Mesothelial cell of epicardium (in vitro differentiated cells): ENCODE data around the gene CACNA1B. TPM values are rescaled to one million over a fixed set of nuclear protein-coding genes. Genes with fewer than 3 reads are reported as not detected.

Experiments
- DNase-seq, 2 experiments: peaks; one replicate each; pipeline ENCODE4 v3.0.0; 2021; ENCODE audit warnings: low spot score in 2 of 2; ENCODE audit not compliant: unreplicated experiment in 2 of 2
- H3K27ac Mint-ChIP-seq: 2 replicates; pipeline ENCODE4 v1.8.0; 2021; ENCODE audit warnings: mixed read lengths
- H3K27me3 Mint-ChIP-seq: 2 replicates; pipeline ENCODE4 v1.8.0; 2021; ENCODE audit warnings: low read depth, mixed read lengths
- H3K36me3 Mint-ChIP-seq: 2 replicates; pipeline ENCODE4 v1.8.0; 2021; ENCODE audit warnings: mixed read lengths
- H3K4me1 Mint-ChIP-seq: 2 replicates; pipeline ENCODE4 v1.8.0; 2021; ENCODE audit warnings: mixed read lengths
- H3K4me3 Mint-ChIP-seq: 2 replicates; pipeline ENCODE4 v1.8.0; 2021; ENCODE audit warnings: mild to moderate bottlenecking, moderate library complexity, mixed read lengths
- H3K9me3 Mint-ChIP-seq: 2 replicates; pipeline ENCODE4 v1.8.0; 2021; ENCODE audit warnings: mixed read lengths
- total RNA-seq: library from RNA; stranded (reverse); gene quantifications from 3 replicates; pipeline ENCODE4 v1.2.1, GENCODE V29; 2021
- TF ChIP-seq, protein P1 (sequence below): fragments of 200-600 bp; sonication (generic); IDR thresholded peaks from one replicate; pipeline ENCODE4 v1.5.0; 2021; ENCODE audit warnings: antibody characterized with exemption; ENCODE audit not compliant: unreplicated experiment

The CACNA1B gene
- total RNA-seq, 1 donor from 2014 or later: 0.87 TPM

- no peak for DNase-seq
- H3K27me3 Mint-ChIP-seq: peaks cover 1% of the 10 kb centered on the region
- H3K36me3 Mint-ChIP-seq: no peaks in the 10 kb centered on the region
Observed at GRCh38 chr9:137860361-137860760, 17.2 kb upstream of the CACNA1B start.

GRCh38 chr9:137865581-137866145 lies 11.9 kb upstream of the CACNA1B start:
- H3K36me3 Mint-ChIP-seq: no peaks in the 10 kb centered on the region
- H3K4me1 Mint-ChIP-seq: no peaks in the 10 kb centered on the region
- H3K4me3 Mint-ChIP-seq: no peak overlapping the region
- H3K27me3 Mint-ChIP-seq: peaks cover 23% of the 10 kb centered on the region
- TF ChIP-seq, protein P1, sequence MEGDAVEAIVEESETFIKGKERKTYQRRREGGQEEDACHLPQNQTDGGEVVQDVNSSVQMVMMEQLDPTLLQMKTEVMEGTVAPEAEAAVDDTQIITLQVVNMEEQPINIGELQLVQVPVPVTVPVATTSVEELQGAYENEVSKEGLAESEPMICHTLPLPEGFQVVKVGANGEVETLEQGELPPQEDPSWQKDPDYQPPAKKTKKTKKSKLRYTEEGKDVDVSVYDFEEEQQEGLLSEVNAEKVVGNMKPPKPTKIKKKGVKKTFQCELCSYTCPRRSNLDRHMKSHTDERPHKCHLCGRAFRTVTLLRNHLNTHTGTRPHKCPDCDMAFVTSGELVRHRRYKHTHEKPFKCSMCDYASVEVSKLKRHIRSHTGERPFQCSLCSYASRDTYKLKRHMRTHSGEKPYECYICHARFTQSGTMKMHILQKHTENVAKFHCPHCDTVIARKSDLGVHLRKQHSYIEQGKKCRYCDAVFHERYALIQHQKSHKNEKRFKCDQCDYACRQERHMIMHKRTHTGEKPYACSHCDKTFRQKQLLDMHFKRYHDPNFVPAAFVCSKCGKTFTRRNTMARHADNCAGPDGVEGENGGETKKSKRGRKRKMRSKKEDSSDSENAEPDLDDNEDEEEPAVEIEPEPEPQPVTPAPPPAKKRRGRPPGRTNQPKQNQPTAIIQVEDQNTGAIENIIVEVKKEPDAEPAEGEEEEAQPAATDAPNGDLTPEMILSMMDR: no peak
- no peak overlapping the region for H3K27ac Mint-ChIP-seq
- peaks cover 12% of the 10 kb centered on the region for H3K9me3 Mint-ChIP-seq
- no peak for DNase-seq

More at GRCh38 chr9:137860361-137860760, 17.2 kb upstream of the CACNA1B start:
- Mint-ChIP-seq H3K4me1 (no peaks in the 10 kb centered on the region), H3K9me3 (peaks cover 19% of the 10 kb centered on the region), H3K4me3 (no peak overlapping the region), H3K27ac (no peak overlapping the region)
- TF ChIP-seq, protein P1: no peak

DNA sequence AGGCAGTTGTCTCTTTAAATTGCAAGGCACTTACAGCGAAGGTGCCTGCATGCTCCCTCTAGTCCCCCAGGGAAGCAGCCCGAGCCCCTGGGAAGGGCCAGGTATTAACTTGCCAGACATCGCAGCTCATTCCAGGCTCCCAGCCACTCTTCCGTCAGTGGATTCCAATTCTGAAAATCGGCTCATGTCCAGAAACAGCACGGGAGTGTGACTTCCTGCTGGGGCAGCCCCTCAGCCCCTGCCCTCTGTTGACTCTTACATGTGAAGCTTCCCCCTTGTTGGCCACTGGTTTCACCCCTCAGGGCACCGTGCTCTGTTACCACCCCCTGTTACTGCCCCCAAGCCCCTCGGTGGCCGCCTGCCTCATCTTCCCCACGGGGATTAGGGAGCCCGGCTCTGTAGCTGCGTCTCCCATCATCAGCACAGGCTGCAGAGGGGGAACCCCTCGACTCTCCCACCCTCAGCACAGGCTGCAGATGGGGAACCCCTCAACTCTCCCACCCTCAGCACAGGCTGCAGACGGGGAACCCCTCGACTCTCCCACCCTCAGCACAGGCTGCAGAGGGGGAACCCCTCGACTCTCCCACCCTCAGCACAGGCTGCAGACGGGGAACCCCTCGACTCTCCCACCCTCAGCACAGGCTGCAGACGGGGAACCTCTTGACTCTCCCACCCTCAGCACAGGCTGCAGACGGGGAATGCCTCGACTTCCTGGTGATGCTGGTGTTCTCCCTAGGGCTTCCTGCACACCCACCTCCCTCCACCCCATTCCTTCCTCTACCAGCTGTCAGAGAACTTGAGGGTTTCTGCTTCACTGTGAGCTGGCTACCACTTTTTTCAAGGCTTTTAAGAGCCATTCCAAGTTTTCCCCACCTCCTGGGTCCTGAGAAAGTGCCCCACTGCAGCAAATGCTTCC lies 11.1 kb upstream of the CACNA1B start:
- TF ChIP-seq, protein P1: no peak
- no peak overlapping the region for H3K27ac Mint-ChIP-seq
- no peak overlapping the region for H3K4me3 Mint-ChIP-seq
- peaks cover 27% of the 10 kb centered on the region for H3K27me3 Mint-ChIP-seq
- no peaks in the 10 kb centered on the region for H3K4me1 Mint-ChIP-seq
- H3K9me3 Mint-ChIP-seq: peaks cover 8% of the 10 kb centered on the region
- H3K36me3 Mint-ChIP-seq: no peaks in the 10 kb centered on the region
- DNase-seq: no peak

GRCh38 chr9:137870432-137870831 lies 7.2 kb upstream of the CACNA1B start:
- H3K27ac Mint-ChIP-seq: no peak overlapping the region
- no peaks in the 10 kb centered on the region for H3K36me3 Mint-ChIP-seq
- peaks cover 60% of the 10 kb centered on the region for H3K27me3 Mint-ChIP-seq
- no peak for DNase-seq
- no peaks in the 10 kb centered on the region for H3K4me1 Mint-ChIP-seq
- TF ChIP-seq, protein P1: no peak
- peaks cover 8% of the 10 kb centered on the region for H3K9me3 Mint-ChIP-seq
- H3K4me3 Mint-ChIP-seq: no peak overlapping the region

GRCh38 chr9:137872296-137872695 lies 5.3 kb upstream of the CACNA1B start:
- TF ChIP-seq, protein P1: no peak
- Mint-ChIP-seq H3K4me1 (peaks cover 2% of the 10 kb centered on the region), H3K4me3 (no peak overlapping the region), H3K9me3 (peaks cover 10% of the 10 kb centered on the region), H3K27me3 (peaks cover 73% of the 10 kb centered on the region), H3K27ac (no peak overlapping the region), H3K36me3 (peaks cover 2% of the 10 kb centered on the region)
- no peak for DNase-seq
